ENCODE measurements around the gene SLC16A11. TPM values are rescaled to one million over a fixed set of nuclear protein-coding genes. Genes with fewer than 3 reads are reported as not detected.
A peak's percentile ranks its signal among the peaks of the same experiment; 100 is the strongest.

Gene SLC16A11
- total and polyA plus RNA-seq, 9 of the 15 experiments (the other 6 are each of a cell fraction or from before 2014, with no cell fraction given) = not detected

- 0 out of 6 replicates have a peak, but pooled peaks of 1 of the 3 experiments have one; percentile 10 for TF ChIP-seq ZBTB11 (CRISPR knock-in tag; IDR thresholded peaks at IDR 0.05)
- peak; percentile 22; the same call in 1 of the 2 replicates for TF ChIP-seq ZNF766 (CRISPR knock-in tag; conservative IDR thresholded peaks at IDR 0.05)
- TF ChIP-seq ZNF395 (CRISPR knock-in tag; IDR thresholded peaks at IDR 0.05) = peak; percentile 67; the same call in 1 of the 2 replicates
- TF ChIP-seq ZBTB17 (CRISPR knock-in tag; IDR thresholded peaks at IDR 0.05) = peak; percentile 80
- peak; percentile 64; the same call in 1 of the 2 replicates for TF ChIP-seq MAX (CRISPR knock-in tag; IDR thresholded peaks at IDR 0.05)
- TF ChIP-seq ZMIZ1 (IDR thresholded peaks at IDR 0.05; ENCODE audit: low read depth in 2 of 2, low read length in 2 of 2) = no peak
- TF ChIP-seq ZNF639 (CRISPR knock-in tag; conservative IDR thresholded peaks at IDR 0.05 in 1 of 2, IDR thresholded peaks at IDR 0.05 in 1 of 2) = peak in 1 of 2 experiments; percentile 7; a peak in 1 of 4 replicates
- no peak; the same call in 1 of the 2 replicates for TF ChIP-seq PHF8 (IDR thresholded peaks at IDR 0.05; ENCODE audit: borderline replicate concordance, low read length)
- 0 out of 2 replicates have a peak, but pooled peaks have one; percentile 24 for TF ChIP-seq HDGF (IDR thresholded peaks at IDR 0.05)
- TF ChIP-seq ZBTB49 (CRISPR knock-in tag; IDR thresholded peaks at IDR 0.05; ENCODE audit: borderline replicate concordance) = no peak
- peak; percentile 56; the same call in 1 of the 2 replicates for TF ChIP-seq SMAD4 (CRISPR knock-in tag; conservative IDR thresholded peaks at IDR 0.05)
These were observed 49.7 kb downstream of the SLC16A11 start (continued) for GRCh38 chr17:6994118-6994598.
